Tibial nerve (tissue), 3 donors: ENCODE results near the gene OR52N2.

ENCODE experiments used
- POLR2A ChIP-seq, 2 donors: fragments of 450-650 bp; IDR thresholded peaks; one replicate each; pipeline ENCODE4 v1.6.1; 2017; ENCODE audit warnings: antibody characterized with exemption in 2 of 2, mild to moderate bottlenecking in 2 of 2, moderate library complexity in 2 of 2
- TF ChIP-seq, protein P1 (sequence below), 5 experiments: fragments of 200-600 bp in 3 of 5; fragments of 450-650 bp in 2 of 5; sonication (generic) in 3 of 5; IDR thresholded peaks; one replicate each; pipeline ENCODE4 v1.5.1; 2016 to 2019; ENCODE audit warnings: antibody characterized with exemption in 5 of 5, mild to moderate bottlenecking in 3 of 5, moderate library complexity in 2 of 5

DNA sequence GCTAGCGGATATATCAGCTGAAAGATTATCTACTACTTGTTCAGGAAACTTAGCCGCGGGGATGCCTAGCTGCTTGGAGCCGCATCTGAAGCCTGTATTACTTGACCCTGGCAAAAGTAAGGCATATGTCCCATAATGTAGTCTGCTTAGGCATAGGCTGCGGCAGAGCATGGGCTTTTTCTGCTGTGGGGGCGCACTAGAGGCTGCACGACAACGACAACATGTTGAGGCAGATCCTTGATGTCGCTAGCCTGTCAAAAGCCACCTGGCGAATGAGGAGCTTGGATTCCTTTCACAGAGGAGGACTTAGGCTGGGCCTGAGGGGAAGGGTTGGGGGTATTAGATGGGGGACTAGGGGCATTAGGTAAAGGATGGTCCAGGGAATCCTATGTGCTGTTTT lies 1.1 kb upstream of the OR52N2 start:
- no peak for TF ChIP-seq POLR2A (IDR thresholded peaks at IDR 0.05)
- TF ChIP-seq, protein P1, sequence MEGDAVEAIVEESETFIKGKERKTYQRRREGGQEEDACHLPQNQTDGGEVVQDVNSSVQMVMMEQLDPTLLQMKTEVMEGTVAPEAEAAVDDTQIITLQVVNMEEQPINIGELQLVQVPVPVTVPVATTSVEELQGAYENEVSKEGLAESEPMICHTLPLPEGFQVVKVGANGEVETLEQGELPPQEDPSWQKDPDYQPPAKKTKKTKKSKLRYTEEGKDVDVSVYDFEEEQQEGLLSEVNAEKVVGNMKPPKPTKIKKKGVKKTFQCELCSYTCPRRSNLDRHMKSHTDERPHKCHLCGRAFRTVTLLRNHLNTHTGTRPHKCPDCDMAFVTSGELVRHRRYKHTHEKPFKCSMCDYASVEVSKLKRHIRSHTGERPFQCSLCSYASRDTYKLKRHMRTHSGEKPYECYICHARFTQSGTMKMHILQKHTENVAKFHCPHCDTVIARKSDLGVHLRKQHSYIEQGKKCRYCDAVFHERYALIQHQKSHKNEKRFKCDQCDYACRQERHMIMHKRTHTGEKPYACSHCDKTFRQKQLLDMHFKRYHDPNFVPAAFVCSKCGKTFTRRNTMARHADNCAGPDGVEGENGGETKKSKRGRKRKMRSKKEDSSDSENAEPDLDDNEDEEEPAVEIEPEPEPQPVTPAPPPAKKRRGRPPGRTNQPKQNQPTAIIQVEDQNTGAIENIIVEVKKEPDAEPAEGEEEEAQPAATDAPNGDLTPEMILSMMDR (IDR thresholded peaks at IDR 0.05): no peak
